HG03045 (cell line): ENCODE measurements around the gene DGLUCY.
"Not testable (repeated sequence)": the region's sequence is repeated elsewhere in the genome, so short reads cannot be mapped to it uniquely, and the experiment has no call there.

Experiments used
- ATAC-seq: cut with Tn5 transposase; IDR thresholded peaks from one replicate; pipeline ENCODE4 v1.9.1; 2021; ENCODE audit warnings: mild to moderate bottlenecking, moderate library complexity; ENCODE audit not compliant: unreplicated experiment

The DGLUCY gene

DNA sequence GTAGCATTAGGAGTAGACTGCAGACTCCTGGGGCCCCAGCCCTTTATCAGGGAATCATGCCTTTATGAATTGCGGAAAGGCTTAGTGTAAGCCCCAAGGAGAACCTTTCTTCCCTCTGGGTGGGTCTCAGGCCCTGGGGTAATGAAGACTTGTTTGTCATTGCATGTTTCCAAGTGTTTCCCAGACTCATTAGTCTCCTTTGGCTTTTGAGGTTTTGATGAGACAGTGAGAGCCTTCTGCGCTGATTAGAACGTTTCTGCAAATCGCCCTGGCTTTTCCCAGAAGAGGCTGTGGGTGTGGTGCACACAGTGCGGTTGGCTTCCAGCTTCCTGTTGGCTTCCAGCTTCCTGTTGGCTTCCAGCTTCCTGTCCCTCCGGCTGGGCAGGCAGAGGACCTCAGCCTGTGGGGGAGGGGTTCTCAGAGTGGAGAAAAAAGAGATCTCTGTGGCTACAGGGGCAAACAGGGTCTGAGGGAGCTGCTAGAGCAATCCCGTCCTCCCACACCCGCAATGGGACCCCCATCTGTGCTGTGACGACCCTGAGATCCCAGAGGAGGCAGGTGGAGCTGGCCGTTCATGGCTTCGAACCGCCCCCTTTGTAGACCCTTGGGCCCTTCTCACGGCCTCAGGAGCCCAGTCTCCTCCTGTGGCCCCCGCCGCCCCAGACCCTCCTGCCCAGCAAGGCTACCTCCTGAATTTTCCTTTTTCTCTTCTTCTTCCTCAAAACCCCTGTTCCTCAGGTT, 88.5 kb downstream of the DGLUCY start:
- no peak for ATAC-seq

DNA sequence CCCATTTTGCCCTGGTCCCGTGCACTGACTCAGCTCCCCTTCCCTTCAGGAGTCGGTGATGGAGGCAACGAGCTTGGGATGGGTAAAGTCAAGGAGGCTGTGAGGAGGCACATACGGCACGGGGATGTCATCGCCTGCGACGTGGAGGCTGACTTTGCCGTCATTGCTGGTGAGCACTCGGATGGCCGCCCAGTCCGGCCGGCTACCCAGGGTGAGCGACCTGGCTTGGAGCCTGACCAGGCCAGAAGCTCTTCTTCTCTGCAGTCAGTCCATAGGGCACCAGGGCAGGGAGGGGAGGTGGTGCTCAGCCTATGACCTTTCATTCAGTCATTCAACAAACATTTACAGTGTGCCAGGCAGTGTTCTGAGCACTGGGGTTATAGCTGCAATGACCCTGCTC, 90.8 kb downstream of the DGLUCY start:
- no peak for ATAC-seq

DNA sequence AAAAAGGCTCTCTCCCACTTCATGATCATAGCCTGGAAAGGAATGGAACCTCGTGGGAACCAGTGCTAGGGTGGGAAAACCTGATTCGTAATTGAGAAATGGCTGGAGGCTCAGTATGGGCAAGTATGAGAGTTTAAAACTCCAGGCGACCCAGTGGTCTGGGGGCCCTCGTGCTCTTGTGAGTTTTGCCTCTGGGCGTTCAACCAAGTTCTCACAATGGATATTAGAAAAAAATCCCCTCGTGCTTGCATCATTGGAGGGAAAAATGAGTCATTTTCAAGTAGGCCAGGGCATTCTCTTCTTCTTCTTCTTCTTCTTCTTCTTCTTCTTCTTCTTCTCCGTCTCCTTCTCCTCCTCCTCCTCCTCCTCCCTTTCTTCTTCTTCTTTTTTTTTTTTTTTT, 91.6 kb downstream of the DGLUCY start:
- ATAC-seq = no peak

DNA sequence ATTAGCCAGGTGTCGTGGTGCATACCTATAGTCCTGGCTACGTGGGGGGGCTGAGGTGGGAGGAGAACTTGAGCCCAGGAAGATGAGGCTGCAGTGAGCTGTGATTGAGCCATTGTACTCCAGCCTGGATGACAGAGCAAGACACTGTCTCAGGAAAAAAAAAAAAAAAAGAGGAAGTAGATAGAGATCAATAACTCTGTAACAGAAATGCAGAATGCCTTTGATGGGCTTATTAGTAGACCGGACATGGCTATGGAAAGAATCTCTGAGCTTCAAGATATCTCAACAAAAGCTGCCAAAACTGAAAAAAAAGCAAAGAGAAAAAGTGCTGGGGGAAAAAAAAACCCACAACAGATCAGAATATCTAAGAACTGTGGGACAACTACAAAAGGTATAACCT, 93.1 kb downstream of the DGLUCY start:
- no peak for ATAC-seq

DNA sequence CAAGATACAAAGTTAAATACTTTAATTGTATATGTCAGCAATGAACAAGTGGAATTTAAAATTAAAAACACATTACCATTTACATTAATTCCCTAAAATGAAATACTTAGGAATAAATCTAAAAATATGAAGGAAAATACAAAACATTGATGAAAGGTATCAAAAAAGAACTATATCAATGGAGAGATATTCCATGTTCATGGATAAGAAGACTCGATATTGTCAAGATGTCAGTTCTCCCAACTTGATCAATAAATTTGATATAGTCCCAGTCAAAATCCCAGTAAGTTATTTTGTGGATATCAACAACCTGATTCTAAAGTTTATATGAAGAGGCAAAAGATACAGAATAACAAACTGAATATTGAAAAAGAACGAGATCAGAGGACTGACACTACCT, 97.1 kb downstream of the DGLUCY start:
- ATAC-seq = no peak

DNA sequence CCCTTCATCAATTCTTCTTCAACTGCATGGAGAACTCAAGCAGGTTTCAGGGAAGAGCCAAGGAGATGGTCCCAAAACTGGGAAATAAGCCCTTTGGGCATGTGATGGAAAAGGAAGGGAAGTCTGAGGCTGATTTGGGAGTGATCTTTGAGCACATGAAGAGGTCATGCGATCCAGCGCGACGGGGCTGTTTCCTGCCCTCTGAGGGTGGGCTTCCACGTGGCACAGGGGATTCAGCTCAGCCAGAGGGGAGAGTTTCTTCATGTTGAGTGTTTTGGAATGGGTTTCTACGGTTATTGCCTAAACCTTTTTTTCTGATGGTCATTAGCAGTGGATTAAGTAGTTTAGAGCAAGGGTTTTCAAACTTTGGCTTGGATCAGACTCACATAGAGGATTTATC, 100.4 kb downstream of the DGLUCY start:
- no peak for ATAC-seq

DNA sequence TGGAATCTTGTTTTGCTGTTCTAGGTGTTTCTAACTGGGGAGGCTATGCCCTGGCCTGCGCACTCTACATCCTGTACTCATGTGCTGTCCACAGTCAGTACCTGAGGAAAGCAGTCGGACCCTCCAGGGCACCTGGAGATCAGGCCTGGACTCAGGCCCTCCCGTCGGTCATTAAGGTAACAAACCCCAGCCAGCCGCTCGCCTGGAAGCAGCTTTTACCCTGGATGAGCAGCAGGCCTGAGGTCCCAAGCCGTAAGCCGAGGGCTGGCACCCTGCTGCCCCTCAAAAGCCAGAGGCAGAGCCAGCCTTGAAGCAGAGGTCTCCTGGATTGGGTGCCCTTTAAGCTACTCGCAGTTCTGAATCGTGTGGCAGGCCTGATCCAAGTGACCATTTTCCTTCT, 101.5 kb downstream of the DGLUCY start:
- ATAC-seq = no peak

DNA sequence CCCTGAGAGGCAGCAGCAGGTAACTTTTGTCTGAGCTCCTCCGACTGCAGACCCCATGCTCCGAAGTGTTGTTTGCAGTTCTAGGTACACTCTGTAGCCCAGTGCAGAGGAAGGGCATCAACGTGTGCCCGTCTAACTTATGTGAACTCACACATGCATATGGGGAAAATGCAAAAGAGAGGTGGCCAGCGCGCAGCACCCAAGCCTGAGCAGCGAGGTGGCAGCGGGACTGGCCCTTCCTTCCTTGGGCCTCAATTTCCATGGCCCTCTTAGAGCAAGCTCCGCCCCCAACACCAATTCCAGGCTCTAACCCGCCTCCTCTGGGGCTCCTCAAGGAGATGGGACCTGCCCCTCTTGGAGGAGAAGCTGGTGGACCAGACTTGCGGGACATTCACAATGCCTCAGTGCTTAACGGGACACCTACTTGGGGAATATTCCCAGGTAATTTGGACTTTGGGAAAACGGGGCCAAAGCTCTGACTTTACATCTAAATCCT, 102.9 kb downstream of the DGLUCY start:
- no peak for ATAC-seq

DNA sequence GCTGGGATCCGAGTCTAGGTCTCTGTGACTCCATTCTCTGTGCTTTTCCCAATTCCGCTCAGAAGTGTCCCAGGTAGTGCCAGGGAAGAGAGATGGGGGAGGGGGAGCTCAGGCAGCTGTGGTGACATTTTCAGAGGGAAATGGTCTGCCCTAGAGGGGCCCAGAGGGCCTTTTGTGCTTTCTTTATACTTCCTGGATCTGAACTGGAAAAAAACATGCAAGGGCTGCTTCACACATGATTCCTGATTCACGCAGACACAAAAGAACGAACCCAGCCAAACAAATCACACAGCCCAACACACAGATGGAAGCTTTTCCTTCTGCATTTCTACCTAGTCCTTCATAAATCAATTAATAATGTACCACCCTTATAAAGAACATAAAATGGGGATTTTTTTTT, 104.1 kb downstream of the DGLUCY start:
- no peak for ATAC-seq

DNA sequence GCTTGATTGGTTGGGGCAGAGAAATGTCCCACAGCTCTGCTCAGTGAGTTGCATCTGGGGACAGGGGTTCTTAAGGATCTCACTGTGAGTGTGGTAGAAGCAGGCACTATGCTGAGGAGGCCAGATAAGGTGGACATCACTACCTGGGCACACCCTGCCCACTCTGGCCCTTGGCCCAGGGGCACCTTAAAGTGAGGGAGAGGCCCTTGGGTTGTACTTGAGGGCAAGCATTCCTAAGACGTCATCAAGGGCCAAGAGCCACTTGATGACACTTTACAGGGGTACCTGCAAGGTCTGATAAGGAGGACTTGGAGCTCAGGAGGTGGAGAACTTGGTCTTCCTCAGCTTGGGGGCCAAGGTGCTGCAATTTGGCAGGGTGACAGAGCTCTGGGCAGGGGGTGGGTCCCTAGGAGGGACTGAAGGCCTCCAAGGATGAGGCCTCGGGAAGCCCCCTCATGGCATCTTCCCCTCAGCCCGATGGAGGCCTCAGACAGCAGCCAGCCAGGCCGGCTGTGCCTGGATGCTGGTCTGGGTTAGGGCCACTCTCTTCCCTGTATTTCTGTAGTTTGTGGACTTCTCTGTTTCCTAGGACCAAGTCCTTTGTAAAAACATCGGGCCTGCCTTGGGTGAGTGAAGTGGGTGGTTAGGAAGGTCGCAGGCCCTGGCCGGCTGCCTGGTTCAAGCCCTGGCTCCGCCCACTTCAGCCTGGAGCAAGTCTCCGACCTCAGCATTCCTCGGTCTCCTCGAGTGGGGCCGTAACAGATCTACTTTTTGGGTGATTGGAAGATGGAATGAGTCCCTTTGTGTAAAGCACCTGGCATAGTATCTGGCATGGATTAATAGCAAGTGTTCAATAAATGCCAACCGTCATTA, 105.9 kb downstream of the DGLUCY start:
- ATAC-seq = no peak

DNA sequence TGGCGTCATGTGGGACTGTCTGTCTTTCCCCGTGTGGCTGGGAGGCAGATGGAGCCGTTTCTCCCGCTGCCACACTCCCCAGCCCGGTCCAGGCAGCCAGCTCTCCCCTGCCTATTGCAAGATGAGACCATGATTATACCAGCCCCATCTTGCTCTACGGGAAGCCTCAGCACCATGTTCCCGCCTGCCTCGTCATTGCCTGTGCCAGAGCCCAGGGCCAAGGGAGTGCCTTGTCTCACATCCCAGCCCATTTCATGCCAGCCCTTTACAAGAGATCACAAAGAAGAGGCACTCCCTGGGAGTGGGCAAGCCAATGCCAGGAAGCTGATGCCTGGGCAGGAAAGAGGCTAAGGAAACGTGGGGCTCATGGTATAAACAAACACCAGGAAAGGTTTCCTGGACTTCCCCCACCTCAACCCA, 106.7 kb downstream of the DGLUCY start:
- ATAC-seq = no peak

DNA sequence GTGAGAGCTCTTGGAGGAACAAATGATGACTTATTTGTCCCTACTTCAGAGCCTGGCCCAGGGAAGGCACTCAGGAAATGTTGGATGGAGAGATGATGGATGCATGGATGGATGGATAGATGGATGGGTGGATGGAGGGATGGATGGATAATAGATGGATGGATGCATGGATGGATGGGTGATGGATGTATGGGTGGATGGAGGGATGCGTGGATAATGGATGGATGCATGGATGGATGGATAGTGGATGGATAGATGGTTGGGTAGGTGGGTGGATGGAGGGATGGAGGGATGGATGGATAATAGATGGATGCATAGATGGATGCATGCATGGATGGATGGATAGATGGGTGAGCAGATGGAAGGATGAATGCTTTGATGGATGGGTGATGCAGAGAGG, 107.4 kb downstream of the DGLUCY start:
- ATAC-seq = no peak

DNA sequence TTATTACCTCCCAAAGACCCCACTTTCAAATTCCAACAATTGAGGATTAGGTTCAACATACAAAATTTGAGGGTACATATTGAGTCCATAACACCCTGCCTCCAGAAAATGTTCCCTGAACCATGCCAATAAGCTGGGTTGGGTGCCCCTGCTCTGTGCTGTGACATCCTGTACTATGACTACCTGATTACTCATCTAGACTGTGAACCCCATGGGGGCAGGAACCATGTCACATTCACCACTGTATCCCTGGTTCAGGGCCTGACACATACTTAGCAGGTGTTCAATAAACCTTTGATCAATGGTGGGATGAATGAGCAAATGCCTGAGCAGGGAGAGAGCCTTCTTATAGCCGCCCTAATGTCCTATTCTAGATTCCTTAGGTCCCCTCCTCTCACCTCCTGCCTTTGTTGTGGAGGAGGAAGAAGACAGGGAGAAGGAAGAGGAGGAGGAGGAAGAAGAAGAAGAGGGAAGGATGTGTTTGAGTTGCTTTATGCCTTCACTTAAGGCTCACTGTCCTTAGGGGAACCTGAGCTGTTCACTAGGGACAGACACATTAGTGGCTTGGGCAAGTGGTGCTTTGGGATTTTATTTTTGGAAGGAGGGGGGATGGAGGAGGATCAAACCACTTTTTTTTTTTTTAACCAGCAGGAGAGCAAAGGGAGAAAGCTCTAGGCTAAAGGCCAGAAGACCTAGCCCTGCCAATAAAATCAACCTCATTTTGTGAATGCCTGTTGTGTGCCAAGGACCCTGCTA, 109.3 kb downstream of the DGLUCY start:
- no peak for ATAC-seq

DNA sequence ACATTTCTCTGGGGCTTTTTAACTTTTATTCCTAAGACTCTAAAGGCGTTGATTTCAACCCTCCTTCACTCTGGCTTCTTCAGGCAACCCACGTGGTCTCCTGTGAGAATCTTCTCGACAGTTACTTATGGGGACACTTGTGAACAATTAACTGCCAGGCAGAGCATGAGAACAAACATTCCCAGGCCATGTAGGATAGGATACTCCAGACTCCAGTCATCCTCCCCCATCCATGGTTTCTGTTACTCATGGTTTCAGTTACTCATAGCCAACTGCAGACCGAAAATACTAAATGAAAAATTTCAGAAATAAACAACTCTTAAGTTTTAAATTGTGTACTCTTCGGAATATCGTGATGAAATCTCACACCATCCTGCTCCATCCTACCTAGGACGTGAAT, 111.2 kb downstream of the DGLUCY start:
- ATAC-seq = no peak

DNA sequence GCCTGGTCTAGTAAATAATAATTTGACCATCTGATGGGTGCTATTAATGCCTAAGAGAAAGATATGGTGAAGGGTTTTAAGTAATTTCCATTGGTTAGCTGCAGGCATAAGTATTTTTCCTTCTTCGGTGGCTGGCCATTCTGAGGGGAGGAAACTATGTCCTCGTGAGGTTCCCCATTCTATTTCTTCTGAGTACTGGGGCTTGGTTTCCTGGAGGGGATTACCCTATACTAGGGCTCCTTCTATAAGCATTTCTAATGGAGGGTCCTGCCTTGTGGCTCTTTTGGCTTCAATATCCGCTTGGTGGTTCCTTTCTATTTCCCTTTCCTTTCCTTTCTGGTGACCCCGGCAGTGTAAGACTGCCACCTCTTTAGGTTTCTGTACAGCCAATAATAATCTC, 112.5 kb downstream of the DGLUCY start:
- not testable (repeated sequence) for ATAC-seq

DNA sequence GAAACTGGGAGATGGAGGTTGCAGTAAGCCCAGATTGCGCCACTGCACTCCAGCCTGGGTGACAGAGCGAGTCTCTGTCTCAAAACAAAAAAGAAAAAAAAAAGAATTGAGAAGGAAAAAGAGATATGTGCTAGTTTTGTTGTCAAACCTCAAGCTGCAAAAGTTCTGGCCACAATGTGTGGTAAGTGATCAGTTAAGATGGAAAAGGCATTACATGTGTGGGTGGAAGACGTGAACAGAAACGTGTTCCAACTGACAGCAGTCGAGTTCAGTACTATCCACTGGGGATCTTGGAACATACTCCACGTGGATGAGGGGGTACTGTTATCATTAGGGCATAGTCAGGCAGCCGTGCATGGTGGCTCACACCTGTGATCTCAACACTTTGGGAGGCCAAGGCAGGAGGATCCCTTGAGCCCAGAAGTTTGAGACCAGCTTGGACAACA, 113.3 kb downstream of the DGLUCY start:
- ATAC-seq = no peak

DNA sequence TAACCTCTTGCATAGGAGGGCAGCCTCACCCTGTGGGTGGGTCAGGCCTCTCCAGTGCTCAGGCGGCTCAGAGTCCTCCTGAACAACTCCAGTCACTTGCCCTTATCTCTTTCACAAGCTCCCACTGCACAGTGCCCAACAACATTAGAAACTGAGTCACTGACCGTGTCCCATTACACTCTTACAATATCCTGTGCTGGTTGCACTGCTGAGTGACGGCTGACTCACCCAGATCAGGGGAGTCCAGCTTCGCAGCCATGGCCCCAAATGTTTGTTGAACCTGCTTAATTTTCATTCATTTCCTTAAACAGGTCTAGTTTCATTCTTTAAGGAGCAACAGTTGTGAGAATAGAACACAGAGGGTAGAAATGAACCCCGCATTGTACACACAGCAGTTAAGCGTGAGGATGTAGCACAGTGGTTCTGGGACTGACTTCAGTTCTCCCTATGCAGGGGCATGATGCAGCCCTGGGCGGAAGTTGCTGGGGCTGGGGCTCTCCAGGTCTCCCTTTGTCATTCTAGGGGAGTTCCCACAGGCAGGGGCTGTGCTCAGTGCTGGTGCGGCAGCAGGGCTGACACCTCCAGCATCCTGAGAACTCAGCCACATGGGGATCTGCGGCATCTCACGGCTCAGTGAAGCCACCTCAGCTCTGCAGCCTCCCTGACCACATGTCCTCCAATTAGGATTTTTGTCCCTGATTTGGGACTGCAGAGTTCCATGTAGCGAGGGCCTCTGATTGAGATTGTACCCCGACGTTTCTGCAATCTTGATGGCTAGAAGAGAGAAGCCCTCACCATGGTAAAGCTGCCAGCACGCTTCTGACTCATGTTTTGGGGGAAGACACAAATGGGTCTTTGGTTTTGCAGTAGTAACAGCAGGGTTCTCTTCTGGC, 114.5 kb downstream of the DGLUCY start:
- peak; percentile 87 for ATAC-seq

DNA sequence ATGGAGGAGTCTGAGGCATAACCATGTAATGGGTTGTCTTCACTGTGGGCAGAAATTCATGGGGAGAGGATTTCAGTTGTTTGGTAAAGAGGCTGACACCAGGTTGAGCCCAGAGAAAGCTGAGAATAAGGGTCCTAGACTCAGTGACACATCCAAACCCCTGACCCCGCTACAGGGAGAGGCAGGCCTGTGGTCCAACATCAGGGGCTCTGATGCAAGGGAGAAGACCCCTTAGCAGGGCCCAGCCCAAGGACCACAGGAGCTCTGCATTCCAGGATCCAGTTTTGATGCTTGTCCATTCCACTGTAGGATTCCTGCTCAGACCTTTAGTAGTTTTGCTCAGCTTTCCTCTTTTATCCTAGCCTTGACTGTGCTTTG, 115.1 kb downstream of the DGLUCY start:
- ATAC-seq = no peak

DNA sequence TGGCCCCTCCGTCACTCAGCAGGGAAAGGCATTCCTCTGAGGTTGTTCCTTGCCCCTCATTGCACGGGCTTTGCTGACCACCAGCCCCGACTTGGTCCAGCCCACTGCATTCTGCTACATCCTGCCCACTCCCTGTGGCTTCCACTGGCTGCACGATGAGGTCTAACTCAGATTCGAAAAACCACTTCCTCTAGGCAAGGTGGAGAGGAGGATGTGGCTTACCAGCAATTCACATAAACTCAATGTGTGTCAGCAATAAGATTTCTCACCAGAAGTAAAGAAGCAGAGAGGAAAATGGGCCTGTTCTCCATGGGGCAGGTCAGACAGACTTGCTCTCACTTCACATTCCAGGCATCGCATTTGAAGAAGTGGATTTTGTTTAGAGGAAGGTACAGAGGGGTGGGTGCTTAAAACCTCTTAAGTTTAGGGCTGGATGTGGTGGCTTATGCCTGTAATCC, 115.9 kb downstream of the DGLUCY start:
- ATAC-seq = peak; percentile 59

DNA sequence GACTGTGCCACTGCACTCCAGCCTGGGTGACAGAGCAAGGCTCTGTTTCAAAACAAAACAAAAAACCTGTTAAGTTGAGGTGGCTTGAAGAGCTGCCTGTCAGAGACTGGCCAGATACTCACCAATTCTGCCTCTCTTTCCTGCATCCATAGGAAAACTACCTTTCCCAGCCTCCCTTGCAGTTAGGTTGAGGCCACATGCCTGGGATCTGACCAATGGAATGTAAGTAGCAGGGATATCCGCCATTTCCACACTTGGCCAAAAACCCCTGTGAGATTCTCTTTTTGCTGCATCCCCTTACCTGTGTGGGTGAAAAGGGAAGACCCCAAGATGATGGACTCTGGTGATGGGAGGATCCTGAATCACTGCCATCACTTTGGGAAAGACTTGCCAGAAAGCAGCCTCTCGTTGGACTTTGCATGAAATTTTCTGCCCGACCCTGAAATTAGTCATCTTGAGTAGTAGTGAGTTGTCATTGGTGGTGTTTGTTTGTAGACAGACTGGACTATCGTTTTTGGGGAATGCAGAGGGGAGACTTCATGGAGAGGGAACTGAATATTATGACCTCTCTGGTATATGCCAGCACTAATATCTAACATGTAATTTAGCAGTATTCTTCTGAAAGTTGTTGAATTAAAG, 116.6 kb downstream of the DGLUCY start:
- ATAC-seq = no peak
